GM12878 (cell line): ENCODE measurements around the gene RAD52. TPM values are rescaled to one million over a fixed set of nuclear protein-coding genes. Genes with fewer than 3 reads are reported as not detected.

Experiments
- ATAC-seq: fragments of 200-7000 bp; cut with Tn5 transposase; 3 replicates; pipeline ENCODE4 v1.9.1; 2020; ENCODE audit warnings: mild to moderate bottlenecking, moderate library complexity
- BruUV-seq: library from RNA; stranded (reverse); fragments of 400-500 nt; replicated peaks from 2 replicates; lab custom pipeline; 2021; lab: Mats Ljungman, UMichigan
- CTCF ChIA-PET: fragments of 300-600 bp; sonication (Branson Sonifier 250); formaldehyde crosslinking; extraction: SDS; loops from one replicate; lab custom pipeline; 2021; ENCODE audit warnings: inconsistent platforms; lab: Yijun Ruan, JAX
- POLR2A ChIA-PET: fragments of 350-600 bp; formaldehyde crosslinking; extraction: SDS; loops from one replicate; lab custom pipeline; 2021; ENCODE audit warnings: inconsistent platforms; lab: Charles Lee
- RAD21 ChIA-PET: fragments of 300-600 bp; sonication (Branson Sonifier 250); formaldehyde crosslinking; loops from one replicate; lab custom pipeline; 2023; ENCODE audit warnings: antibody characterized with exemption; ENCODE audit not compliant: unreplicated experiment; lab: Charles Lee
- SMC1A ChIA-PET: fragments of 300-600 bp; sonication (Branson Sonifier 250); formaldehyde crosslinking; loops from one replicate; lab custom pipeline; 2023; ENCODE audit not compliant: unreplicated experiment, uncharacterized antibody; lab: Charles Lee
- DNase-seq: peaks from one replicate; pipeline ENCODE4 v3.0.0-alpha.2; 2011; ENCODE audit warnings: low read depth, low spot score
- FAIRE-seq: peaks from 3 replicates; lab custom pipeline; 2011; peaks lifted over from hg19 to GRCh38; lab: Jason Lieb, UNC
- H2AFZ ChIP-seq: 2 replicates; pipeline ENCODE4 v1.6.0; 2011; ENCODE audit warnings: low read depth, low read length, control low read depth; ENCODE audit not compliant: control insufficient read depth
- H3K27ac ChIP-seq: 2 replicates; pipeline ENCODE4 v1.5.1; 2011; ENCODE audit warnings: control low read depth; ENCODE audit not compliant: control insufficient read depth, insufficient read depth
- H3K27me3 ChIP-seq, 2 experiments: replicated peaks in 1 of 2; 2 replicates each; pipeline versions ENCODE4 v1.6.0 to v1.6.1; 2011; ENCODE audit warnings: low read length in 1 of 2; ENCODE audit not compliant: control insufficient read depth in 2 of 2, insufficient read depth in 2 of 2
- H3K36me3 ChIP-seq, 2 experiments: 2 replicates each; pipeline ENCODE4 v1.5.1; 2011; ENCODE audit warnings: low read length in 1 of 2; ENCODE audit not compliant: control insufficient read depth in 2 of 2, insufficient read depth in 2 of 2
- H3K4me1 ChIP-seq: 2 replicates; pipeline ENCODE4 v1.6.1; 2011; ENCODE audit warnings: mild to moderate bottlenecking, low read length, moderate library complexity, mixed read lengths; ENCODE audit not compliant: control insufficient read depth, insufficient read depth
- H3K4me2 ChIP-seq: 2 replicates; pipeline ENCODE4 v1.6.0; 2011; ENCODE audit warnings: control low read depth; ENCODE audit not compliant: control insufficient read depth, insufficient read depth
- H3K4me3 ChIP-seq: fragments of 200-600 bp; sonication (generic); 2 replicates; pipeline ENCODE4 v1.5.1; 2016
- H3K79me2 ChIP-seq: 2 replicates; pipeline ENCODE4 v1.6.0; 2011; ENCODE audit warnings: low read length; ENCODE audit not compliant: control insufficient read depth, insufficient read depth
- H3K9ac ChIP-seq: 2 replicates; pipeline ENCODE4 v1.8.0; 2011; ENCODE audit warnings: low read length, control low read depth, mixed read lengths; ENCODE audit not compliant: control insufficient read depth, insufficient read depth
- H3K9me3 ChIP-seq: replicated peaks from 3 replicates; pipeline ENCODE4 v1.5.1; 2011; ENCODE audit warnings: mild to moderate bottlenecking, low read length; ENCODE audit not compliant: control insufficient read depth, insufficient read depth
- H4K20me1 ChIP-seq: 2 replicates; pipeline ENCODE4 v1.6.0; 2011; ENCODE audit not compliant: control insufficient read depth, insufficient read depth
- BMI1 ChIP-seq: fragments of 450-650 bp; IDR thresholded peaks from 2 replicates; pipeline ENCODE4 v1.6.1; 2016; ENCODE audit warnings: mild to moderate bottlenecking, moderate library complexity, borderline replicate concordance
- CEBPB ChIP-seq, 2 experiments: fragments of 150-350 bp in 1 of 2; IDR thresholded peaks; 2 replicates each; pipeline ENCODE4 v1.6.1; 2012 to 2014; ENCODE audit warnings: low read depth in 2 of 2, low read length in 2 of 2, borderline replicate concordance in 1 of 2, inconsistent platforms in 1 of 2
- IKZF1 ChIP-seq: fragments of 450-650 bp; conservative IDR thresholded peaks from 2 replicates; pipeline ENCODE4 v1.6.1; 2017; ENCODE audit warnings: antibody characterized with exemption, mild to moderate bottlenecking
- NFIC ChIP-seq: IDR thresholded peaks from 2 replicates; pipeline ENCODE4 v1.6.1; 2012; ENCODE audit warnings: low read depth, mild to moderate bottlenecking, inconsistent platforms, low read length, moderate library complexity
- RELB ChIP-seq: fragments of 450-650 bp; IDR thresholded peaks from 2 replicates; pipeline ENCODE4 v1.6.1; 2017; ENCODE audit warnings: low read depth, mild to moderate bottlenecking, moderate library complexity
- TBL1XR1 ChIP-seq: IDR thresholded peaks from 2 replicates; pipeline ENCODE4 v1.6.1; 2012; ENCODE audit warnings: low read depth, low read length, improper control_type of control experiment
- ZNF687 ChIP-seq: fragments of 450-650 bp; IDR thresholded peaks from 2 replicates; pipeline ENCODE4 v1.6.1; 2017; ENCODE audit warnings: mild to moderate bottlenecking, moderate library complexity
- WGBS: methylation state at CpG from one replicate; pipeline ENCODE4 v1.1.6; 2016; ENCODE audit warnings: low lambda C conversion rate; ENCODE audit not compliant: insufficient replicate concordance, insufficient coverage; ENCODE audit errors: missing lambda C conversion rate; 5-methylcytosine and 5-hydroxymethylcytosine counted together
- in situ Hi-C: fragments of 300-500 bp; cut with MboI; formaldehyde crosslinking; loops from 9 replicates; pipeline ENCODE4 v1.14.3; 2018; ENCODE audit warnings: mixed read lengths
- intact Hi-C: fragments of 100-400 bp; cut with micrococcal nuclease; formaldehyde crosslinking; loops from one replicate; pipeline ENCODE4 v1.14.2; 2022; ENCODE audit not compliant: unreplicated experiment
- polyA plus RNA-seq, 11 experiments: library from polyadenylated mRNA; depleted of rRNA in 4 of 11; unstranded in 6 of 11; stranded (reverse) in 5 of 11; fragments of >200 nt; fragmentation: Nextera tagmentation in 4 of 11; fragmentation: Illumina TruSeq in 1 of 11; extraction: Ambion mirVana in 4 of 11; extraction: Trizol in 1 of 11; gene quantifications; 1 replicate in 1 of 11; 2 replicates in 10 of 11; pipeline versions ENCODE4 v1.2.1 to v1.2.3, GENCODE V29; 2011 to 2016; ENCODE audit warnings: inconsistent platforms in 2 of 11, missing spikeins in 2 of 11, low read depth in 1 of 11
- total RNA-seq, 4 experiments: library from RNA; depleted of rRNA in 3 of 4; stranded (reverse); fragments of >200 nt in 3 of 4; fragmentation: Illumina TruSeq in 1 of 4; extraction: Trizol in 1 of 4; gene quantifications; 2 replicates each; pipeline versions ENCODE4 v1.2.1 to v1.2.3, GENCODE V29; 2013 to 2021

The RAD52 gene
- total and polyA plus RNA-seq, 10 of the 15 experiments (the other 5 are each of a cell fraction or from before 2014, with no cell fraction given), result 2.0 to 15.7 (median 8.9) TPM

GRCh38 chr12:997505-997904, 48.0 kb upstream of the RAD52 start (continued):
- TF ChIP-seq CEBPB (IDR thresholded peaks at IDR 0.05; ENCODE audit: borderline replicate concordance in 1 of 2, low read depth in 2 of 2, low read length in 2 of 2) (no peak), NFIC (no peak), TBL1XR1 (no peak), ZNF687 (no peak), IKZF1 (no peak)

GRCh38 chr12:996881-997280, 47.4 kb upstream of the RAD52 start:
- peaks cover 0 to 3% of the 10 kb centered on the region in 2 experiments; a peak in 1 of 4 replicates for H3K27me3 ChIP-seq
- no peak overlapping the region for H2AFZ ChIP-seq
- POLR2A ChIA-PET, result no interaction called here
- H3K27ac ChIP-seq, result no peak overlapping the region
- H3K9me3 ChIP-seq, result no peaks in the 10 kb centered on the region
- 56% methylated on average over 4 of the region's 4 CpGs for WGBS
- no peak for ATAC-seq
- peaks cover 21% of the 10 kb centered on the region for H3K4me1 ChIP-seq
- TF ChIP-seq NFIC (no peak), RELB (no peak), BMI1 (no peak)
- RAD21 ChIA-PET, result no interaction called here
- in situ Hi-C loops, result no loop called here
- SMC1A ChIA-PET, result interaction anchor here (1.3 to 2.3 kb wide), 3 partner anchors 12 to 96 kb away, joined by 3 to 6 read pairs (median 5); no protein-coding TSS in a partner anchor
- no peak overlapping the region for H3K9ac ChIP-seq
- H3K36me3 ChIP-seq, result no peaks in the 10 kb centered on the region
- no peak for FAIRE-seq
- no peak overlapping the region for H3K4me3 ChIP-seq
- H3K4me2 ChIP-seq, result no peak overlapping the region
- H4K20me1 ChIP-seq, result no peaks in the 10 kb centered on the region
- no TSS peak for BruUV-seq
- CTCF ChIA-PET, result interaction anchor here (1.7 kb wide), 1 partner anchor 9 kb away, joined by 3 read pairs; no protein-coding TSS in a partner anchor
- no peaks in the 10 kb centered on the region for H3K79me2 ChIP-seq
- intact Hi-C loops, result no loop called here
- DNase-seq, result no peak
